ENCODE results near the gene SLC25A4.

SLC25A4 gene

GRCh38 chr4:185138161-185138560, 4.9 kb upstream of the SLC25A4 start:
- no peak for TF ChIP-seq CTCF (IDR thresholded peaks at IDR 0.05; ENCODE audit: extremely low read depth, missing control alignments)
- DNase-seq (ENCODE audit: low spot score) = no peak

- TF ChIP-seq CTCF (IDR thresholded peaks at IDR 0.05; ENCODE audit: extremely low read depth, missing control alignments) = no peak
Measured at GRCh38 chr4:185139736-185140135, 3.3 kb upstream of the SLC25A4 start.

GRCh38 chr4:185141777-185142176, 1.3 kb upstream of the SLC25A4 start:
- TF ChIP-seq CTCF (IDR thresholded peaks at IDR 0.05; ENCODE audit: extremely low read depth, missing control alignments) = no peak
- DNase-seq (ENCODE audit: low spot score) = no peak

More at GRCh38 chr4:185139736-185140135, 3.3 kb upstream of the SLC25A4 start:
- DNase-seq (ENCODE audit: low spot score) = no peak

- TF ChIP-seq CTCF (IDR thresholded peaks at IDR 0.05; ENCODE audit: extremely low read depth, missing control alignments) = no peak
- DNase-seq (ENCODE audit: low spot score) = no peak
Measured at GRCh38 chr4:185142564-185142911, 528 bp upstream of the SLC25A4 start.

- no peak for TF ChIP-seq CTCF (IDR thresholded peaks at IDR 0.05; ENCODE audit: extremely low read depth, missing control alignments)
- no peak for DNase-seq (ENCODE audit: low spot score)
Measured at GRCh38 chr4:185143601-185143969, 519 bp downstream of the SLC25A4 start.

- no peak for TF ChIP-seq CTCF (IDR thresholded peaks at IDR 0.05; ENCODE audit: extremely low read depth, missing control alignments)
- DNase-seq (ENCODE audit: low spot score) = no peak
Measured at GRCh38 chr4:185144601-185145240, 1.7 kb downstream of the SLC25A4 start.

- DNase-seq (ENCODE audit: low spot score) = no peak
- TF ChIP-seq CTCF (IDR thresholded peaks at IDR 0.05; ENCODE audit: extremely low read depth, missing control alignments) = no peak
Measured at GRCh38 chr4:185145572-185145971, 2.5 kb downstream of the SLC25A4 start.
